Measurements from ENCODE around the gene SORBS2. TPM values are rescaled to one million over a fixed set of nuclear protein-coding genes. Genes with fewer than 3 reads are reported as not detected.

The SORBS2 gene
- total RNA-seq, 4 donors from 2014 or later, result 640 to 1,569 (median 1,016) TPM

DNA sequence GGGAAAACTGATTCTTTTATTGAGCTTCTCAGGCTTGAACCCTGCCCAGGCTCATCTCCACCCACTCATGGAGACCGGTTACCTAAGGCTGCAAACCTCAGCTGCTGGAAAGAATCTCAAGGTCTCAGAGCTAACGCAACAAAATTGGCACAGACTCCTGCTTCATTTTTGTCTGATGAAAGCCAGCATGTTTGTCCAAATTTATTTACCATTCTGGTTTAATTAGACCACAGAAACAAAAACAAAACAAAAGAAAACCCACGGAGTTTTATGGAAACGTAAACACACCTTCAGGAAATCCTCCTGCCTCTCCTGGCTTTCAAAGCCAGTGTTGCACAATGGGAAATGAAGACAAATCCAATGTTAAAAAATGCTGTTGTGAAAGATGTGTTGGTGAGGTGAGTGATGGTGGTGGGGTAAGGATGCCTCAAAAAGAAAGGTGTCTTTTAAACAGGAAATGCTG is 220.3 kb downstream of the SORBS2 start:
- TF ChIP-seq, protein P1, sequence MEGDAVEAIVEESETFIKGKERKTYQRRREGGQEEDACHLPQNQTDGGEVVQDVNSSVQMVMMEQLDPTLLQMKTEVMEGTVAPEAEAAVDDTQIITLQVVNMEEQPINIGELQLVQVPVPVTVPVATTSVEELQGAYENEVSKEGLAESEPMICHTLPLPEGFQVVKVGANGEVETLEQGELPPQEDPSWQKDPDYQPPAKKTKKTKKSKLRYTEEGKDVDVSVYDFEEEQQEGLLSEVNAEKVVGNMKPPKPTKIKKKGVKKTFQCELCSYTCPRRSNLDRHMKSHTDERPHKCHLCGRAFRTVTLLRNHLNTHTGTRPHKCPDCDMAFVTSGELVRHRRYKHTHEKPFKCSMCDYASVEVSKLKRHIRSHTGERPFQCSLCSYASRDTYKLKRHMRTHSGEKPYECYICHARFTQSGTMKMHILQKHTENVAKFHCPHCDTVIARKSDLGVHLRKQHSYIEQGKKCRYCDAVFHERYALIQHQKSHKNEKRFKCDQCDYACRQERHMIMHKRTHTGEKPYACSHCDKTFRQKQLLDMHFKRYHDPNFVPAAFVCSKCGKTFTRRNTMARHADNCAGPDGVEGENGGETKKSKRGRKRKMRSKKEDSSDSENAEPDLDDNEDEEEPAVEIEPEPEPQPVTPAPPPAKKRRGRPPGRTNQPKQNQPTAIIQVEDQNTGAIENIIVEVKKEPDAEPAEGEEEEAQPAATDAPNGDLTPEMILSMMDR (IDR thresholded peaks at IDR 0.05), result peak in 1 of 4 experiments; percentile 11
- TF ChIP-seq POLR2A (IDR thresholded peaks at IDR 0.05) (no peak), EP300 (IDR thresholded peaks at IDR 0.05) (no peak), POLR2AphosphoS5 (IDR thresholded peaks at IDR 0.05) (peak; percentile 29)
- H3K9me3 ChIP-seq, result no peaks in the 10 kb centered on the region
- 3 to 25% methylated on average over 4 of the region's 4 CpGs for WGBS, 2 donors (ENCODE audit: low coverage in 1 of 2)
- H3K27me3 ChIP-seq, result no peaks in the 10 kb centered on the region
- peaks cover 0 to 14% of the 10 kb centered on the region in 2 donors for H3K36me3 ChIP-seq
- H3K27ac ChIP-seq, result peak overlapping the region; percentile 81 to 92 (median 87)
- H3K4me1 ChIP-seq, result peaks cover 7 to 40% (median 20%) of the 10 kb centered on the region in 3 donors
- peak; percentile 79 for ATAC-seq
- peak overlapping the region; percentile 11 to 13 for H3K4me3 ChIP-seq

DNA sequence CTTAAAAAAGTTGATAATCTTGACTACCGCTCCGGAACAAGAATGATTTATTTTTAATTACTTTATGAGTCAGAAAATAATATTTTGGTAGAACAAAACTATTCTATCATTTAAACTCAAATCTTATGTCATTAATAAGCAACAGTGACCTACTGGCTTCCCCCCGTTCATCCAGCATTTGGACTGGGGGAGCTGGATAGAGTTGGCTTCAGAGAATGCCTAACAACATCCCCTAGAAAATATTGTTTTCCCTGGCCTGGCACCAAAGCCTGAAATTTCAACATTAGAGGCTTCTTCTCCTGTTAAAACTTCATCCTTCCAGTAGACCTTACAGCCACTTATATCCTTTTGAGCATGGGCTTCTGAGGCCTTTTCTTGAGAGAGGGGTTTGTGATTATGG is 221.0 kb downstream of the SORBS2 start:
- no peak for ATAC-seq
- WGBS, 2 donors (ENCODE audit: low coverage in 1 of 2), result 17 to 41% methylated on average over 3 of the region's 3 CpGs
- TF ChIP-seq POLR2A (IDR thresholded peaks at IDR 0.05), result no peak
- TF ChIP-seq, protein P1 (IDR thresholded peaks at IDR 0.05), result no peak
- TF ChIP-seq EP300 (IDR thresholded peaks at IDR 0.05), result no peak
- no peak for TF ChIP-seq POLR2AphosphoS5 (IDR thresholded peaks at IDR 0.05)
- Histone ChIP-seq H3K27me3 (no peaks in the 10 kb centered on the region), H3K4me3 (no peak overlapping the region), H3K9me3 (no peaks in the 10 kb centered on the region), H3K27ac (peak overlapping the region; percentile 81 to 92 (median 87)), H3K4me1 (peaks cover 7 to 40% (median 20%) of the 10 kb centered on the region in 3 donors), H3K36me3 (peaks cover 0 to 18% of the 10 kb centered on the region in 2 donors)

DNA sequence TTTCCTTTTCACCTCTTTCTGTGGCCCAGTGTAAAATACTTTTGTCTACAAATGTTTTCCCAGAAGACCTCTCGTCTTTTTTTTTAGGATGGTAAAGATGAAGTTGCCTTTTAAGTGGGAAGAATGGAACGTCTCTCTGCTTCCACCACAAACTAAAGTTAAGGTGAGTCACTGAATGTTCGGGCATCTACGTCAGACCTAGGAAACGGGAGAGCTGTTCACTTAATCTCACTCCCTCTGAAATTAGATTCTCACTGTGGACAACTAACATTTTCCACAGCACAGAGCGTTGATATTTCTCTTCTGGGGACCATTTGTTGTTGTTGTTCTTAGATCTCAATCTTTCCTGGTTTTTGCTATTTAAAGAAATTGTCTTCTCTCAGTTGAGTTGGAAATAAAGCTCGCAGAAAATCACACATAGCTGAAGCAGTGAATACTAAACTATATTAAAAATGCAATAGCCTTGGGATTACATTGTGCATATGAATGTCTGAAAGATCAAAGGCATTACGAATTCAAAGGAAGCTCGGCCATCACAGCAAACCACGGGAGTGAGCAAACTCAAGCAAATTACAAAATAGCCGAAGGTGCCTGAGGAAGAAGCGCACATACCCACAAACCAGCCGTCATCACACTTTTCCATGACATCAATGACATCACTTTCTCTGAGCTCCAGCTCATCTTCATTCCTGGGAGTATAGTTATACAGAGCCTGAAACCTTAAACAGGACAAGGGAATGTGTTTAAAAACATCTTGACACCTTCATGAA is 222.7 kb downstream of the SORBS2 start:
- Histone ChIP-seq H3K27ac (peak overlapping the region in 3 of 4 donors; percentile 54 to 88 (median 55)), H3K4me1 (peaks cover 7 to 40% (median 20%) of the 10 kb centered on the region in 3 donors), H3K4me3 (no peak overlapping the region), H3K27me3 (no peaks in the 10 kb centered on the region), H3K36me3 (peaks cover 0 to 18% of the 10 kb centered on the region in 2 donors), H3K9me3 (no peaks in the 10 kb centered on the region)
- 53 to 88% methylated on average over 11 to 13 of the region's 13 CpGs for WGBS, 2 donors (ENCODE audit: low coverage in 1 of 2)
- peak; percentile 36 for ATAC-seq
- TF ChIP-seq EP300 (IDR thresholded peaks at IDR 0.05) (no peak), POLR2A (IDR thresholded peaks at IDR 0.05) (no peak), POLR2AphosphoS5 (IDR thresholded peaks at IDR 0.05) (no peak)
- TF ChIP-seq, protein P1 (IDR thresholded peaks at IDR 0.05), result no peak

DNA sequence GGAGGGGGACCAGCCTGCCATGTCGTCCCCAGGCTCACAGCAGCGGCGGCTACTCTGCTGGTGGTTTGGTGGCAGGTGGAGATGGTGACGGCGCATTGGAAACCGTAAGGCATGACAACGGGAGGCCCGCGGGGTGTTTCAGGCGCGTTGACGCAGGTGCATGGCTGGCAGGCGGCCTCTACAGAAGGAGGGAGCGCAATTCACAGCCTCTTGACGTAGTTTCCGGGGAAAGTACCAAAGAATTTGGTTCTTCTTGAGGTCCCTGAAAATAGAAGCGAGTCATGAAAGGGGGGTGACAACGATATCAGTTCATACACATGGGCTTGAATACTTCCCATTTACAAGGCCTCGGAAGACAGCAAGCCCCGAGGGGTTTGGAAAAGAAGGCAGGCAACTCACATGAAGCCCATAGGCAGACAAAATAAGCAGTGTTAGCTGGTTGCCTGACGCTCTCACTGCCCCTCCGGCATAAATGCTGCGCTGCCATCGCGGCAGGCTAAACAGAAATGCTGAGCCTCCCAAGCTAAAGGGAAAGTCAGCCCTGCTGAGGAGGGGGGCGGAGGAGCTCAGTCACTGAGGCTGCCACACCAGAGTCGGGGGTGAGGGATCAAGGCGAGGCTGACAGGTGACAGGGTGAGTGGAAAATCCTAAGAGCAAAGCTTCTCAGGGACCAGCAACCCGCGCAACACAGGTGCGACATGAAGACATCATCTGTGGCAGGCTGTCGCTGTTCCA is 224.4 kb downstream of the SORBS2 start:
- Histone ChIP-seq H3K4me3 (no peak overlapping the region), H3K4me1 (peaks cover 7 to 27% (median 20%) of the 10 kb centered on the region in 3 donors), H3K9me3 (no peaks in the 10 kb centered on the region), H3K27ac (peak overlapping the region in 2 of 4 donors; percentile 26 to 51), H3K36me3 (peaks cover 0 to 18% of the 10 kb centered on the region in 2 donors), H3K27me3 (no peaks in the 10 kb centered on the region)
- WGBS, 2 donors (ENCODE audit: low coverage in 1 of 2), result 40 to 75% methylated on average over 2 to 23 of the region's 32 CpGs
- ATAC-seq, result no peak
- no peak for TF ChIP-seq EP300 (IDR thresholded peaks at IDR 0.05)
- no peak for TF ChIP-seq POLR2A (IDR thresholded peaks at IDR 0.05)
- TF ChIP-seq, protein P1 (IDR thresholded peaks at IDR 0.05), result no peak
- no peak for TF ChIP-seq POLR2AphosphoS5 (IDR thresholded peaks at IDR 0.05)

Data from gastroesophageal sphincter (tissue), 4 donors.